Activated T-cell treated with anti-CD3 and anti-CD28 coated beads, Interleukin-2, amount 50 U/mL, for 24 hours (primary cell): ENCODE measurements around the gene MRPS23.
A peak's percentile ranks its signal among the peaks of the same experiment; 100 is the strongest.

Experiments used
- DNase-seq: peaks from one replicate; pipeline ENCODE4 v3.0.0-alpha.2; 2020
- H3K27ac Mint-ChIP-seq: 2 replicates; pipeline ENCODE4 v1.8.0; 2020; ENCODE audit warnings: mild to moderate bottlenecking, mixed read lengths
- H3K27me3 Mint-ChIP-seq: 2 replicates; pipeline ENCODE4 v1.8.0; 2020; ENCODE audit warnings: mixed read lengths
- H3K36me3 Mint-ChIP-seq: 2 replicates; pipeline ENCODE4 v1.8.0; 2020; ENCODE audit warnings: low read depth, mixed read lengths
- H3K4me1 Mint-ChIP-seq: 2 replicates; pipeline ENCODE4 v1.8.0; 2020; ENCODE audit warnings: low read depth, mixed read lengths
- H3K4me3 Mint-ChIP-seq: 2 replicates; pipeline ENCODE4 v1.8.0; 2020; ENCODE audit warnings: mild to moderate bottlenecking, moderate library complexity, mixed read lengths
- H3K9me3 Mint-ChIP-seq: 2 replicates; pipeline ENCODE4 v1.8.0; 2020; ENCODE audit warnings: mixed read lengths

Gene MRPS23

DNA sequence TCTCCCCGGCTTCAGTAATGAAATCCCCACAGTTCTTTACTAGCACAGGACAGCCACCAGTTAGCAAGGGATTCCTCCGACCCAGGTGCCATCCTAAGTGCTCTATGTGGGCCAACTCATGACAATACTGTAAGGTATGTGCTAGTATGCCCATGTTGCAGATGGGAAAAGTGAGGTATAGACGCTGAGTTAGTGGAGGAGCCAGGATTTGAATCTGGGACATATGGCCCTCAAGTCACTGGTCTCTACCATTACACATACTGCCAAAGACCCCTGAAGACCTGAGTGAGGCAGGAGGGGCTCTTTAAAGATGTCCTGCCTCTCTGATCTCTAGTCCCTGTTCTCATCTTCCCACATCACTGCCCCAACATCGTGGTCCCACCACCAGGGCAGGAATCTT lies 36.2 kb upstream of the MRPS23 start:
- no peak overlapping the region for H3K27ac Mint-ChIP-seq
- no peak for DNase-seq
- no peaks in the 10 kb centered on the region for H3K27me3 Mint-ChIP-seq
- no peaks in the 10 kb centered on the region for H3K4me1 Mint-ChIP-seq
- no peak overlapping the region for H3K4me3 Mint-ChIP-seq
- H3K36me3 Mint-ChIP-seq = no peaks in the 10 kb centered on the region
- H3K9me3 Mint-ChIP-seq = no peaks in the 10 kb centered on the region

DNA sequence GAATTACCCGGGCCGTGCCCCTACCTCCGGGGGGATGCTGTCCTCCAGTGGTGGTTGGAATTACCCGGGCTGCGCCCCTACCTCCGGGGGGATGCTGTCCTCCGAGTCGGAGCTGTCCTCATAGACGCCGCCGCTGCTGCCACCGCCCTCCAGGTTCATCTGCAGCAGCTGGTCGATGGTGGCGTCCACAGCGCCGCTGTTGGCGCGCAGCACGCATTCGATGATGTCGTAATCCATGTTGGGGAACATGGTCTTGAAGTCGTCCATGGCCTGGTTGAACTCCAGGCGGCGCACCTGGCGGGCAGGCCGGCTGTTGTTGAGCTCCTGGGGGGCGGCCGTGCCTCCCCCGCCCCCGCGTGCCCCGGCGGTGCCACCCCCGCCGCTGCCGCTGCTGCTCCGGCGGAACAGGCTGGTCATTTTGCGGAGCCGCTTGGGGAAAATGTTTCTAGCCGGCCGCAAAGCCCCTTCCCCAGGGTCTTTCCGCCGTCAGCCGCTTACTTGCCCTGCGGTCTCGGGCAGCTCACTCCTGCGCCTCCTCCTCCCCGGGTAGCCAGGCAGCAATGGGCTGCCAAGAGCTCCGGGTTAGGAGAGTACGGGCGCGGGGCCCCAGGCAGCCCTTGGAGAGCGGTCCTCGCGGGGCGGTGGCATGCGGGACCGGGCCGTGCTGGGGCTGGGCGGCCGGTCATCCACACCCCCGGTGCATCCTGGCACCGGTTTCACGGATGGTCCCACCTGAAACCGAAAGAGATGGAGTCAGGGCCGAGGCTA lies 35.5 kb upstream of the MRPS23 start:
- no peak for DNase-seq
- Mint-ChIP-seq H3K4me3 (no peak overlapping the region), H3K9me3 (no peaks in the 10 kb centered on the region), H3K27me3 (no peaks in the 10 kb centered on the region), H3K36me3 (no peaks in the 10 kb centered on the region), H3K4me1 (peaks cover 7% of the 10 kb centered on the region), H3K27ac (no peak overlapping the region)

DNA sequence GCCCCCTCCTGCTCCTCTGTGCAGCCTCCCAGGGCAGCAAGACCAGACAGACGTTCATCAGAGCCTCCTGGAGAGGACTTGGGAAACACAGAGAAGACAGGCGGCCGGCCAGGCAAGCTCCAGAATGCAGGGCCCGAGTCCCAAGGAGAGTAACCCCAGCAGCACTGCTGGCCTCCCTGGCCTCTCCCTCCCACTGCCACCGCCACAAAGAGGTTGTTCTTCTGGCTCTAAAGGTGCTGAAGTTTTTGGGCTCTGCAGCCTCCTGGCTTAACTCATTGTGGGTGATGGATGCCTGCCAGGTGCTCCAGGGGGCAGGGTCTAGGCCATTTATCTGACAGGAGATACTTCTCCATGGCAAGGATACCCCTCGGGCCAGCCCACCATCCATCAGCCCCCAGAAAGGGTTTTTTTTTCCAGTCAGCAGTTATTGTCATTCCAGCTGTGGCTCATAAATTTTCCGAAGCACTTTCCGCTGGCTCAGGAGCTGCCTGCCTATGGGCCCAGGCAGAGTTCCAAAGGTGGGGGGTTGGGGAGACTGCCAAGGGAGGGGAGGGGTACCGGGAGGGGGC lies 32.0 kb upstream of the MRPS23 start:
- Mint-ChIP-seq H3K4me3 (no peak overlapping the region), H3K4me1 (peaks cover 30% of the 10 kb centered on the region), H3K36me3 (no peaks in the 10 kb centered on the region), H3K27me3 (no peaks in the 10 kb centered on the region), H3K9me3 (no peaks in the 10 kb centered on the region), H3K27ac (no peak overlapping the region)
- DNase-seq = no peak

DNA sequence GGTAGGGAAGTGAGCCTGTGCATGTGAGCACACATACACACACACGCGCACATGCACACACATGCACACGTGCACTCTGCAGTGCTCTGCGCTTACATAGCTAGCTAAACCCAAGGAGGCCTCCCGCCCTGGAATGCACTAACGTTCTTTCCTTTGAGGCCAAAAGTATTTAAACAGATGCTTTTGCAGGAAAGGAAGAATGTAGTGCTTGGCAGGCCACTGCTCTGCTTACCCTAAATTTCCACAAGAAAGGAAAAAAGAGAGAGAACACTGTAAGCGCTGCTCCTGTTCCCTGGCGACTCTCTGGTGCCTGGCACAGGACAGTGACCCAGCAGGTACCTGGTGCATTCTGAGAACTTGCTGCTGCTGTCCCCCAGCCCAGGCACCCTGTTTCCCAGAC lies 31.3 kb upstream of the MRPS23 start:
- Mint-ChIP-seq H3K4me3 (no peak overlapping the region), H3K27me3 (peaks cover 3% of the 10 kb centered on the region)

DNA sequence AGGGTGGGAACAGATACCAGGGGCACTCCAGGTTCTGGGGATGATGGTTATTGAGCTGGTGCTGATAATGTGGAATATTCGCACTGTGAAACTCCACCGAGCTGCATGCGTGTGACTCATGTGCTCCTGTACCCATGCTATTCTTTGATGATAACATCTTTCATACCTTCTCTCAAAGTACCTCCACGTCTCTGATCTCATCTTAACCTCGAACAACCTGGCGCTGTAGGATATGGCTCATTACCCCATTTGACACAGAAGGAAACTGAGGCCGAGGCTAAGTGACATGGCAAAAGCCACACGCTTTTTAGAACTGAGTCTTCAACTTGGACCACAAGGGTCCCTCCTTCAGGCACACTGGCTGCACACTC lies 30.2 kb upstream of the MRPS23 start:
- DNase-seq = peak; percentile 57
- H3K4me3 Mint-ChIP-seq = peak overlapping the region; percentile 1
- peaks cover 41% of the 10 kb centered on the region for H3K4me1 Mint-ChIP-seq
- H3K36me3 Mint-ChIP-seq = no peaks in the 10 kb centered on the region
- peak overlapping the region; percentile 86 for H3K27ac Mint-ChIP-seq
- no peaks in the 10 kb centered on the region for H3K9me3 Mint-ChIP-seq
- peaks cover 7% of the 10 kb centered on the region for H3K27me3 Mint-ChIP-seq

More for the DNA sequence above, 31.3 kb upstream of the MRPS23 start:
- DNase-seq = no peak
- Mint-ChIP-seq H3K36me3 (no peaks in the 10 kb centered on the region), H3K27ac (peak overlapping the region; percentile 53), H3K9me3 (no peaks in the 10 kb centered on the region), H3K4me1 (peaks cover 35% of the 10 kb centered on the region)

DNA sequence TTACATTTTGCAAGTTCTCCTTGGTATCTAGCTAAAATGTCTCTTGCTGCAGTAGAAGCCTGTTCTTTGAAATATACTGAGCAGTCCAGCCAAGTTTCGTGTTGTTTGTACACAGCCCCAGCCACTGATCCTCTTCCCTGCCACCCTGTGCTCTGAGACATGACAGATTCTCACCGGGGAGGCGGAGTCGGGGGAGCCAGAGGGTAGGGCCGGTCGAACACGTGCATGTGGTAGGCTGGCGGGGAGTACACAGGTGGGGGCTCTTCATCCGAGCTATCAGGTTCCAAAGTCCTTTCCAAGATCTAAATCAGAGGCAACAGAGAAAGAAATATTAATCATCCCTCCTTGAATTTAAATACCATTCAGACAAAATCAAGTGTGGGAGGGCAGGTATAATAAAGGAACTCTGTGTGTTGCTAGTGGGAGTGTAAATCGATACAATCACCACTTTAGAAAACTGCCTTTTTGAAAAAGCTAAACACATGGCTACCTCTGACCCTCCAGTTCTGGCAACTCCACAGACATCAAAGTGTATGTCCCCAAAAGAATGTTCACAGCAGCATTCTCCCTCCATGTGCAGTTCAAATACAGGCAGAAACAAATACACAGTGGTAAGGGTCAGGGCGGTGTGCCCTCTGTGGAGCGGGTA lies 29.7 kb upstream of the MRPS23 start:
- Mint-ChIP-seq H3K27me3 (peaks cover 7% of the 10 kb centered on the region), H3K27ac (peak overlapping the region; percentile 86), H3K36me3 (no peaks in the 10 kb centered on the region), H3K4me3 (peak overlapping the region; percentile 1), H3K4me1 (peaks cover 45% of the 10 kb centered on the region), H3K9me3 (no peaks in the 10 kb centered on the region)
- no peak for DNase-seq

DNA sequence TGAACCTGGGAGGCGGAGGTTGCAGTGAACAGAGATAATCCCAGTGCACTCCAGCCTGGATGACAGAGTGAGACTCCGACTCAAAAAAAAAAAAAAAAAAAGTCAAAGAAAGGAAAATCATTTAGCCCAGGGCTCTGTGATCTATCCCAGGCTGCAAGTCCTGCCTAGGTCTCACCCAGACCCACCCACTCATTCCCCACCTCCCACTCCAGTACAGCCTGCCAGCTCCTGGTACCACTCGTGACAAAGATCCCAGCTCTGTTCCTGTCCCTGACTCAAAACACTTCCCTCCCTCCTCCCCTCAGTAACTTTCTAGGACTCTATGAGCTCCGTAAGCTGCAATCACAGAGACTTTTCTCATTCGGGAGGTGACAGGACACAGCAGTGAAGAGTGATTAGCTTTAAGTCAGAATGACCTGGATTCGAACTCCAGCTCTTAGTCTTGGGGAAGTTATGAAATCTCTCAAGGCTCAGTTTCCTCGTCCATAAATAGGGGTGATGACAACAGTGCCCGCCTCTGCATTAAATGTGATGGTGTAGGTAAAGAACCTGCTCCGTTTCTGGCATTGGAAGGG lies 28.0 kb upstream of the MRPS23 start:
- Mint-ChIP-seq H3K27me3 (peaks cover 22% of the 10 kb centered on the region), H3K36me3 (no peaks in the 10 kb centered on the region), H3K27ac (no peak overlapping the region), H3K4me3 (no peak overlapping the region), H3K9me3 (no peaks in the 10 kb centered on the region), H3K4me1 (peaks cover 53% of the 10 kb centered on the region)
- no peak for DNase-seq

DNA sequence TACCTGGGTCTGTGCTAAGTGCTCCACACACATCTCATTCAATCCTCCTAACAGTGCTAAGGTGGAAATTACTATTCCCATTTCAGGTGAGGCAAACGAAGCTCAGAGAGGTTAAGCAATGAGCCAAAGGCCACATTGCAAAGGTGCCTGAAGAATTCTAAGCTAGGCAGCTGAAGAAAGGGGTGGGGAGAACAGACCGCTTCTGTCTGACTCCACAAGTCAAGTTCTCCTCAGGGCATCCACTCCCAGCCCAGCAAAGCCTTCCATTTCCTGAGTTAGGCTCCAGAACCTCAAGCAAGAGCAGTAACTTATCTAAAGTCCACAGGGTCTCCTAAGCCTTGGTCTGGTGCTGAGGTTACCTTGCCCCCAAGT lies 27.0 kb upstream of the MRPS23 start:
- peaks cover 53% of the 10 kb centered on the region for H3K4me1 Mint-ChIP-seq

DNA sequence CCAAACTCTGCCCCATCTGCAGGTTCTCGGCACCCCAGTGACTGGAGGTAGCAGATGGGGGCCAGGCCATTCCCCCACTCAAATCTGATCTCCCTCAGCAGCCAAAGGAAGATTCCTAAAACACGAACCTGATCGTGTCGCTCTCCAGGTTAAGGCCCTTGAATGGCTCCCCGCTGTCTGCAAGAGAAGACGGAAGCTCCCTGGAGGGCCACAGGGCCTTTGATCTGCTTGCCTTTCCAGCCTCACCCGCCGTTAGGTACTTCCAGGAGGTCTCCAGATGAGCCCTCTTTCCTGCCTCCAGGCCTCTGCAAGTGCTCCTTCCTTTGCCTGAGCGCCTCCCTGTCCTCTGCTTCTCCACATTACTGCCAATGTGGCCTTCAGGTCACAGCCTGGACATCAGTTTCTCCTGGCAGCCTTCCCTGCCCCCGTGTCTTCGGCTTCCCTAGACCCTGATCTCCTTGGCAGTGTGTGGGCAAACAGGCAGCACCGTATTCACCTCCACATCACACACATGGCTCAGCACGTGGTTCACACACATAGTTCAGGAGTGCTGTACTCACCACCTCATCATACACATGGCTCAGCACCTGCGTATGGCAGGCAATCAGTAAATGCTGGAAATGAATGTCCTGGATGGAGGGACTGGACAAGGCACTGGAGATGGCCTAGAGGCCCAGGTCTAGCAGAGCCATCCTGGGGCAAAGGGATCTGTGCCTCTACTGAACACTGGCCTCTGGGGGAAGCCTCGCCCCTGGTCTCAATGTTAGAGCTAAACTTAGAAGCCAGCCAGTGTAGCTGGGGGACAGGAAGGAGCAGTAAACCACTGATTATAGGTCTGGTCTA lies 26.4 kb upstream of the MRPS23 start:
- Mint-ChIP-seq H3K36me3 (no peaks in the 10 kb centered on the region), H3K4me1 (peaks cover 53% of the 10 kb centered on the region), H3K27ac (no peak overlapping the region), H3K4me3 (no peak overlapping the region), H3K9me3 (no peaks in the 10 kb centered on the region), H3K27me3 (peaks cover 31% of the 10 kb centered on the region)
- no peak for DNase-seq

More for the DNA sequence above, 27.0 kb upstream of the MRPS23 start:
- Mint-ChIP-seq H3K4me3 (no peak overlapping the region), H3K27ac (no peak overlapping the region), H3K36me3 (no peaks in the 10 kb centered on the region), H3K27me3 (peaks cover 29% of the 10 kb centered on the region), H3K9me3 (no peaks in the 10 kb centered on the region)
- no peak for DNase-seq

DNA sequence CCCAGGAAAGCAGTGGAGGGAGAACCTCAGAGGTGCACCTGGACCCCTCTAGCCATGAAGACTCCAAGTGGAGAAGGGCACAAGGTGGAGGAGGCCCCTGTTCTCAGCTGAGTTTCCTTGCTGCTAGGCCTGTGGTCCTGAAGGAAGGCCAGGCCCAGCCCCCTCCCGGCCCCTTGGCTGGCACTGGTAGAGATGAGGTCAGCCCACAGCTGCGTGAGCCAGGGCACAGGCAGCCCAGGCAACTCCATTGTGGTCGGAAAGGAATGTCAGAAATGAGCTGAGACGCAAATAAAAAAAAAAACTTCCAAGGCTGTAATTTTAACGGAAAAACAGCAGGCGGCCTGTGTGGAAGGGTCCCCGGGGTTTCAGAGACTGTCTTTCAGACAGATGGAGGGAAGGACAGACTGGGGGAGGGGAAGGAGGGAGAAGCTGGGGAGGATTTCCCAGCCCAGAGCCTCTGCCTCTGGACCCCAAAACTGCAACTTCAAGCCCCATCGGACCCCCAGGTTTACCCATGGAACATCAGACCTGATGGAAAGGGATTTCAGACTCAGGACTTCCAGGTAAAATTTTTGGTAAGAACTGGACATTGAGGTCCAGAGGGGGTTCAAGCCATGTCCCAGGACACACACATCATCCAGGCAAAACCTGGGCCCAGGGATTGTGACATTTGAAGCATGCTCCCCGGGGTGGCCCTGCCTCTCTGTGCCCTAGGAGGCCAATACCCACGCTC lies 25.6 kb upstream of the MRPS23 start:
- DNase-seq = no peak
- Mint-ChIP-seq H3K36me3 (no peaks in the 10 kb centered on the region), H3K4me3 (no peak overlapping the region), H3K27me3 (peaks cover 31% of the 10 kb centered on the region), H3K9me3 (no peaks in the 10 kb centered on the region), H3K27ac (no peak overlapping the region), H3K4me1 (peaks cover 47% of the 10 kb centered on the region)

DNA sequence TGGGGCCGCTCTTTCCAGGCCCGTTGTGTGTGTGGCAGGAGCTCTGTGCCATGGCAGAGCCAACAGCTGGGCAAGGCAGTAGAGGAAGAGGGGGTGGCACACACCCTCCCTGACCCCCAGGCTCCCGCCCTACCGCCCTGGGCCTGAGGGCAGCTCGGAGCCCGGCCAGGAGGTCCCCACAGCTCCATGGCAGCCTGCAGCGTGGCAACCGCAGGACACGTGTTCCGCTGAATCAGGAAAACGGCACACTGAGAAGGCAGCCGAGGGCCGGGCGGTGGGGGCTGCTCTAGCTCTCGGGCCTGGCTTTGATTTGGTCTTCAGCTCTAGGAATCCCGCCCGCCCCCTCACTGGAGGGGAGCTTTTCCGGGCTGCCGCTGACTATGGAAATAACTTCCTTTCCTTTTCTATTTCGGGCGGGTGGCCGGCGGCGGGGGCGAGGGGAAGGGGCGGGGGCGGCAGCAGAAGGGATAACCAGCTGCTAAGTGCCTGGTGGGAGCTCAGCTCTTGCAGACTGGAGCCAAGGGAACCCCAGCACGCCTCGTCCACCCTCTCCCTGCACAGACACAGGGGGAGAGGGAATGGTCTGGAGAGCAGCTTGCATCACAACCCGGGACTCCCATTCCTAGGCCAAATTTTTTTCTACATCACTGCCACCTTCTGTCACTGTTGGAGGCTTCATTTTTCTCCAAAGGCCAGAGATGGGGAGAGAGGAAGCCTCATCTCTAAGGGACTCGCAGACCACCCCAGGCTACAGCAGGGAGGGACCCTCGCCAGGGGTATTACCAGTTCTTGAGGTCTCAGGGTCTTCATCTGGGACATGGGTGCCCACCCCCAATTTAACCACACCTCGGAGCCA lies 24.8 kb upstream of the MRPS23 start:
- H3K9me3 Mint-ChIP-seq = no peaks in the 10 kb centered on the region
- H3K4me1 Mint-ChIP-seq = peaks cover 39% of the 10 kb centered on the region
- peak overlapping the region; percentile 15 for H3K4me3 Mint-ChIP-seq
- peak; percentile 64 for DNase-seq
- no peak overlapping the region for H3K27ac Mint-ChIP-seq
- no peaks in the 10 kb centered on the region for H3K36me3 Mint-ChIP-seq
- peaks cover 35% of the 10 kb centered on the region for H3K27me3 Mint-ChIP-seq

DNA sequence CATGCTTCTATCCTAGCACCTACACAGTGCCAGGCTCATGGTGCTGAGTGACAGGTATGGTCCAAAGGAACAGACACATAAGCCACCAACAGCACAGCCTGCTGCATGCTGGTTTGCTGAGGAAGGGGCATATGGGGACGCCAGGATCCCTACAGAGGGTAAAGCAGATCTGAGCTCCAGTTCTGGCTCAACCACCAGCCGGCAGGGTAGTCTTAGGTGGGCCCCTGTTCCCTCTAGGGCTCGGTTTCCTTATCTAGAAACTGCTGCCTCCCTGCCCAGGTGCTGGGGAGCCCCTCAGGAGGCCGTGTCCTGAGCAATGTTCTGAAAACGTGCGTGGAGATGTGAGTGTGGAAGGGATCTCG lies 24.2 kb upstream of the MRPS23 start:
- Mint-ChIP-seq H3K4me1 (peaks cover 33% of the 10 kb centered on the region), H3K27ac (no peak overlapping the region), H3K27me3 (peaks cover 36% of the 10 kb centered on the region), H3K9me3 (no peaks in the 10 kb centered on the region), H3K36me3 (no peaks in the 10 kb centered on the region), H3K4me3 (peak overlapping the region; percentile 15)
- DNase-seq = no peak
